ENCODE measurements around the gene CFAP299. TPM values are rescaled to one million over a fixed set of nuclear protein-coding genes. Genes with fewer than 3 reads are reported as not detected.

CFAP299 gene
- total RNA-seq, 1 experiment from 2014 or later: not detected

DNA sequence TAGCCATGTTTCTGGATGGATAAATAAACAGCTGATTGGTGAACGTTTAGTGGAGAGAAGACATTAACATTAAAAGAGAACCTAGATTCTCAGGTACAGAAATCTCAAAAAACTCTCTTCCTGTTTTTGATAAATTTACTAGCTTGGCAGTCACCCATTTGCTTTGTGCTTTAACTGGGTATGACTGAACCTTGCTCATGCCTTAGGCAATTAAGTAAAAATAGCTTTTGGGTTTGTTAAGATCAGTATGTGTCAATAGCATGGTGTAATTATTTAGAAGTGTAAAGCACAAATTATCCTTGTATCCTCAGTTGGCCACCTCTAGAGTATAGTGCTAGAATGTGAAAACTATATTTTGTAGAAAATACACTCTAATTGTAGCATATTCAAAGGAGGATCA, 200.0 kb downstream of the CFAP299 start:
- TF ChIP-seq, protein P1, sequence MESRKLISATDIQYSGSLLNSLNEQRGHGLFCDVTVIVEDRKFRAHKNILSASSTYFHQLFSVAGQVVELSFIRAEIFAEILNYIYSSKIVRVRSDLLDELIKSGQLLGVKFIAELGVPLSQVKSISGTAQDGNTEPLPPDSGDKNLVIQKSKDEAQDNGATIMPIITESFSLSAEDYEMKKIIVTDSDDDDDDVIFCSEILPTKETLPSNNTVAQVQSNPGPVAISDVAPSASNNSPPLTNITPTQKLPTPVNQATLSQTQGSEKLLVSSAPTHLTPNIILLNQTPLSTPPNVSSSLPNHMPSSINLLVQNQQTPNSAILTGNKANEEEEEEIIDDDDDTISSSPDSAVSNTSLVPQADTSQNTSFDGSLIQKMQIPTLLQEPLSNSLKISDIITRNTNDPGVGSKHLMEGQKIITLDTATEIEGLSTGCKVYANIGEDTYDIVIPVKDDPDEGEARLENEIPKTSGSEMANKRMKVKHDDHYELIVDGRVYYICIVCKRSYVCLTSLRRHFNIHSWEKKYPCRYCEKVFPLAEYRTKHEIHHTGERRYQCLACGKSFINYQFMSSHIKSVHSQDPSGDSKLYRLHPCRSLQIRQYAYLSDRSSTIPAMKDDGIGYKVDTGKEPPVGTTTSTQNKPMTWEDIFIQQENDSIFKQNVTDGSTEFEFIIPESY (IDR thresholded peaks at IDR 0.05; ENCODE audit: extremely low read depth, insufficient replicate concordance, low read length): no peak
- no peak for TF ChIP-seq EGR1 (IDR thresholded peaks at IDR 0.05; ENCODE audit: low read depth)
- TF ChIP-seq RAD21 (IDR thresholded peaks at IDR 0.05; ENCODE audit: low read depth): no peak
- no peak for TF ChIP-seq POLR2A (IDR thresholded peaks at IDR 0.05; ENCODE audit: borderline replicate concordance, extremely low read depth, insufficient read depth, insufficient read length)
- no peak for TF ChIP-seq ZNF274 (IDR thresholded peaks at IDR 0.05; ENCODE audit: low read depth, low read length)
- TF ChIP-seq, protein P2, sequence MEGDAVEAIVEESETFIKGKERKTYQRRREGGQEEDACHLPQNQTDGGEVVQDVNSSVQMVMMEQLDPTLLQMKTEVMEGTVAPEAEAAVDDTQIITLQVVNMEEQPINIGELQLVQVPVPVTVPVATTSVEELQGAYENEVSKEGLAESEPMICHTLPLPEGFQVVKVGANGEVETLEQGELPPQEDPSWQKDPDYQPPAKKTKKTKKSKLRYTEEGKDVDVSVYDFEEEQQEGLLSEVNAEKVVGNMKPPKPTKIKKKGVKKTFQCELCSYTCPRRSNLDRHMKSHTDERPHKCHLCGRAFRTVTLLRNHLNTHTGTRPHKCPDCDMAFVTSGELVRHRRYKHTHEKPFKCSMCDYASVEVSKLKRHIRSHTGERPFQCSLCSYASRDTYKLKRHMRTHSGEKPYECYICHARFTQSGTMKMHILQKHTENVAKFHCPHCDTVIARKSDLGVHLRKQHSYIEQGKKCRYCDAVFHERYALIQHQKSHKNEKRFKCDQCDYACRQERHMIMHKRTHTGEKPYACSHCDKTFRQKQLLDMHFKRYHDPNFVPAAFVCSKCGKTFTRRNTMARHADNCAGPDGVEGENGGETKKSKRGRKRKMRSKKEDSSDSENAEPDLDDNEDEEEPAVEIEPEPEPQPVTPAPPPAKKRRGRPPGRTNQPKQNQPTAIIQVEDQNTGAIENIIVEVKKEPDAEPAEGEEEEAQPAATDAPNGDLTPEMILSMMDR (IDR thresholded peaks at IDR 0.05 in 2 of 3, conservative IDR thresholded peaks at IDR 0.05 in 1 of 3; ENCODE audit: borderline replicate concordance in 1 of 3, insufficient read depth in 1 of 3, low read depth in 2 of 3, low read length in 2 of 3): no peak
- TF ChIP-seq TCF7L2 (IDR thresholded peaks at IDR 0.05; ENCODE audit: borderline replicate concordance, extremely low read depth, insufficient read depth, insufficient read length): no peak
- TF ChIP-seq ZFX (IDR thresholded peaks at IDR 0.05): no peak
- no peak for TF ChIP-seq ELF1 (IDR thresholded peaks at IDR 0.05; ENCODE audit: borderline replicate concordance, low read depth)
- TF ChIP-seq, protein P3, sequence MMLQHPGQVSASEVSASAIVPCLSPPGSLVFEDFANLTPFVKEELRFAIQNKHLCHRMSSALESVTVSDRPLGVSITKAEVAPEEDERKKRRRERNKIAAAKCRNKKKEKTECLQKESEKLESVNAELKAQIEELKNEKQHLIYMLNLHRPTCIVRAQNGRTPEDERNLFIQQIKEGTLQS (IDR thresholded peaks at IDR 0.05): no peak
- TF ChIP-seq, protein P4, sequence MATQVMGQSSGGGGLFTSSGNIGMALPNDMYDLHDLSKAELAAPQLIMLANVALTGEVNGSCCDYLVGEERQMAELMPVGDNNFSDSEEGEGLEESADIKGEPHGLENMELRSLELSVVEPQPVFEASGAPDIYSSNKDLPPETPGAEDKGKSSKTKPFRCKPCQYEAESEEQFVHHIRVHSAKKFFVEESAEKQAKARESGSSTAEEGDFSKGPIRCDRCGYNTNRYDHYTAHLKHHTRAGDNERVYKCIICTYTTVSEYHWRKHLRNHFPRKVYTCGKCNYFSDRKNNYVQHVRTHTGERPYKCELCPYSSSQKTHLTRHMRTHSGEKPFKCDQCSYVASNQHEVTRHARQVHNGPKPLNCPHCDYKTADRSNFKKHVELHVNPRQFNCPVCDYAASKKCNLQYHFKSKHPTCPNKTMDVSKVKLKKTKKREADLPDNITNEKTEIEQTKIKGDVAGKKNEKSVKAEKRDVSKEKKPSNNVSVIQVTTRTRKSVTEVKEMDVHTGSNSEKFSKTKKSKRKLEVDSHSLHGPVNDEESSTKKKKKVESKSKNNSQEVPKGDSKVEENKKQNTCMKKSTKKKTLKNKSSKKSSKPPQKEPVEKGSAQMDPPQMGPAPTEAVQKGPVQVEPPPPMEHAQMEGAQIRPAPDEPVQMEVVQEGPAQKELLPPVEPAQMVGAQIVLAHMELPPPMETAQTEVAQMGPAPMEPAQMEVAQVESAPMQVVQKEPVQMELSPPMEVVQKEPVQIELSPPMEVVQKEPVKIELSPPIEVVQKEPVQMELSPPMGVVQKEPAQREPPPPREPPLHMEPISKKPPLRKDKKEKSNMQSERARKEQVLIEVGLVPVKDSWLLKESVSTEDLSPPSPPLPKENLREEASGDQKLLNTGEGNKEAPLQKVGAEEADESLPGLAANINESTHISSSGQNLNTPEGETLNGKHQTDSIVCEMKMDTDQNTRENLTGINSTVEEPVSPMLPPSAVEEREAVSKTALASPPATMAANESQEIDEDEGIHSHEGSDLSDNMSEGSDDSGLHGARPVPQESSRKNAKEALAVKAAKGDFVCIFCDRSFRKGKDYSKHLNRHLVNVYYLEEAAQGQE (IDR thresholded peaks at IDR 0.05; ENCODE audit: low read depth): no peak
- no peak for TF ChIP-seq SP1 (IDR thresholded peaks at IDR 0.05; ENCODE audit: low read depth)
- TF ChIP-seq YY1 (IDR thresholded peaks at IDR 0.05; ENCODE audit: extremely low read depth, insufficient replicate concordance, low read depth, low read length): no peak
- no peak for TF ChIP-seq SIN3A (IDR thresholded peaks at IDR 0.05; ENCODE audit: low read depth)
- TF ChIP-seq SRF (IDR thresholded peaks at IDR 0.05; ENCODE audit: low read depth): no peak
- Histone ChIP-seq H4K20me1 (ENCODE audit: insufficient read depth) (no peaks in the 10 kb centered on the region), H3K9ac (ENCODE audit: low read length) (no peak overlapping the region), H3K27me3 (ENCODE audit: insufficient read depth, low read length) (peaks cover 15% of the 10 kb centered on the region; the same call in 1 of the 2 replicates), H3K79me2 (ENCODE audit: insufficient read depth, low read length) (no peaks in the 10 kb centered on the region), H3K9me3 (ENCODE audit: control insufficient read depth in 1 of 2, insufficient read depth in 1 of 2, low read depth in 1 of 2, low read length in 2 of 2) (no peaks in the 10 kb centered on the region), H2AFZ (ENCODE audit: low read depth, low read length, poor library complexity, severe bottlenecking) (no peak overlapping the region), H3K4me2 (ENCODE audit: low read length) (no peak overlapping the region), H3K4me3 (replicated peaks in 1 of 2; ENCODE audit: low read depth in 1 of 2, low read length in 2 of 2) (no peak overlapping the region), H3K36me3 (ENCODE audit: control insufficient read depth in 1 of 2, insufficient read depth in 2 of 2, low read length in 2 of 2) (no peaks in the 10 kb centered on the region), H3K27ac (ENCODE audit: low read depth, low read length) (no peak overlapping the region), H3K9me2 (ENCODE audit: insufficient read depth) (no peaks in the 10 kb centered on the region), H3K4me1 (ENCODE audit: control insufficient read depth in 1 of 2, insufficient read depth in 2 of 2, low read length in 2 of 2) (no peaks in the 10 kb centered on the region)
- no peak for ATAC-seq
- CTCF ChIA-PET: no interaction called here
- intact Hi-C loops (cut with micrococcal nuclease): no loop called here
- RAD21 ChIA-PET (ENCODE audit: low non-redundant PET in 1 of 2, low total read pairs in 2 of 2, uncharacterized antibody in 2 of 2, unreplicated experiment in 2 of 2): no interaction called here
- POLR2A ChIA-PET: no interaction called here
- BruUV-seq (replicated peaks): no TSS peak
- DNase-seq (ENCODE audit: low read depth, low spot score): no peak

Data from HCT116 (cell line).